Brain microvascular endothelial cell (primary cell): ENCODE data around the gene PSMA1.

ENCODE experiments used
- DNase-seq: peaks from one replicate; pipeline ENCODE4 v3.0.0-alpha.2; 2020
- H3K27ac ChIP-seq: fragments of 250-450 bp; sonication (Bioruptor Pico); 2 replicates; pipeline ENCODE4 v1.5.1; 2020; ENCODE audit warnings: mild to moderate bottlenecking, moderate library complexity
- H3K27me3 ChIP-seq: fragments of 250-450 bp; sonication (Bioruptor Pico); replicated peaks from 2 replicates; pipeline ENCODE4 v1.5.1; 2020; ENCODE audit warnings: mild to moderate bottlenecking
- H3K36me3 ChIP-seq: fragments of 250-450 bp; sonication (Bioruptor Pico); replicated peaks from 2 replicates; pipeline ENCODE4 v1.5.1; 2020; ENCODE audit warnings: mild to moderate bottlenecking
- H3K4me3 ChIP-seq: 2 replicates; pipeline ENCODE4 v1.5.1; 2011; ENCODE audit warnings: low read depth, mild to moderate bottlenecking, control low read depth, low read length, moderate library complexity
- CTCF ChIP-seq: IDR thresholded peaks from 2 replicates; pipeline ENCODE4 v1.5.1; 2011; ENCODE audit warnings: low read depth, mild to moderate bottlenecking, moderate library complexity, low read length, control low read depth, inconsistent platforms; ENCODE audit errors: missing control alignments
- in situ Hi-C: cut with HindIII; loops from 2 replicates; pipeline ENCODE4 v1.10.0; 2017; ENCODE audit warnings: low sequenced_read_pairs, low pct_ligation_motif_present

The PSMA1 gene

GRCh38 chr11:14544611-14545010 is 24.4 kb upstream of the PSMA1 start:
- DNase-seq: no peak
- no peaks in the 10 kb centered on the region for H3K27me3 ChIP-seq
- no peak overlapping the region for H3K27ac ChIP-seq
- no peaks in the 10 kb centered on the region for H3K36me3 ChIP-seq
- TF ChIP-seq CTCF: no peak
- H3K4me3 ChIP-seq: no peak overlapping the region
- in situ Hi-C loops: no loop called here

- no peak for DNase-seq
- Histone ChIP-seq H3K4me3 (no peak overlapping the region), H3K27me3 (no peaks in the 10 kb centered on the region), H3K36me3 (no peaks in the 10 kb centered on the region), H3K27ac (no peak overlapping the region)
- in situ Hi-C loops: no loop called here
- no peak for TF ChIP-seq CTCF
These were observed 23.1 kb upstream of the PSMA1 start for GRCh38 chr11:14543260-14543659.

- in situ Hi-C loops: no loop called here
- Histone ChIP-seq H3K36me3 (no peaks in the 10 kb centered on the region), H3K4me3 (no peak overlapping the region), H3K27me3 (no peaks in the 10 kb centered on the region), H3K27ac (no peak overlapping the region)
- no peak for DNase-seq
- TF ChIP-seq CTCF: no peak
These were observed 22.1 kb upstream of the PSMA1 start for GRCh38 chr11:14542324-14542723.

GRCh38 chr11:14541192-14541947 is 21.2 kb upstream of the PSMA1 start:
- Histone ChIP-seq H3K27ac (no peak overlapping the region), H3K27me3 (no peaks in the 10 kb centered on the region), H3K4me3 (no peak overlapping the region), H3K36me3 (no peaks in the 10 kb centered on the region)
- no peak for TF ChIP-seq CTCF
- DNase-seq: no peak
- in situ Hi-C loops: no loop called here

- H3K27ac ChIP-seq: no peak overlapping the region
- in situ Hi-C loops: no loop called here
- no peaks in the 10 kb centered on the region for H3K27me3 ChIP-seq
- H3K4me3 ChIP-seq: no peak overlapping the region
- DNase-seq: no peak
- TF ChIP-seq CTCF: no peak
- H3K36me3 ChIP-seq: no peaks in the 10 kb centered on the region
These were observed 19.8 kb upstream of the PSMA1 start for GRCh38 chr11:14539982-14540421.

DNA sequence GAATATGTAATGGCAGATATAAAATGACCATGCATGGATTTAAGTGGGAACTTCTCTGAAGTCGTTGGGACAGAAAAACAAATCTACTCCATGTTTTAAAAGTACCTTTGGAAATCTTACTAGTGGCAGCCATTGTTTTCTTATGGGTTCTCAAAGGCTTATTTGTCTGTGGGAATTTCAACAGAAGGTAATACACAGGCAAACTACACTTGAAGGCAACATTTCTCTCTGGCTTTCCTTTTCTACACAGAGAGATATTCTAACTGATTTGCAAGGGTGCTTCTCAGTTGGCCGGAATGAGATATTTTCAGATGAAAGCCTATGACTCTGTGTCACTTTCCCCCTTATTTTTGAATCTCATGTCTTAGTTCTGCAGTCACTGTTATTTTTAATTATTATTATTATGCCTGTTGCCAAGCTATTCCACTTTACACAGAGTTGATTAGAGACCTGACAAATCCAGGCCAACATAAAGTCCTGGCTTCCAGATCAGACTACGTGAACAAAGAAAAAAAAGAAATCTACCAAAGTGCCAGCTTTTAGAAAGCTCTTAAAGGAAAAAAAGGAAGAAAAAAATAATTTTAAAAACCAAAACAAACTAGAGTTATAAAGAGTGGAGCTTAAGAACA is 18.9 kb upstream of the PSMA1 start:
- no peak for TF ChIP-seq CTCF
- no peak overlapping the region for H3K27ac ChIP-seq
- in situ Hi-C loops: no loop called here

More for the DNA sequence above, 18.9 kb upstream of the PSMA1 start:
- no peak for DNase-seq
- Histone ChIP-seq H3K27me3 (no peaks in the 10 kb centered on the region), H3K4me3 (no peak overlapping the region), H3K36me3 (no peaks in the 10 kb centered on the region)
